Esophagus muscularis mucosa (tissue), 3 donors: Measurements from ENCODE around the gene CNTNAP2.

Experiments used
- CTCF ChIP-seq, 3 experiments: fragments of 200-600 bp in 2 of 3; fragments of 450-650 bp in 1 of 3; sonication (generic) in 2 of 3; IDR thresholded peaks; one replicate each; pipeline ENCODE4 v1.5.1; 2017 to 2019; ENCODE audit warnings: antibody characterized with exemption in 3 of 3, mild to moderate bottlenecking in 2 of 3, moderate library complexity in 1 of 3
- POLR2A ChIP-seq: fragments of 450-650 bp; IDR thresholded peaks from one replicate; pipeline ENCODE4 v1.6.1; 2017; ENCODE audit warnings: antibody characterized with exemption, moderate library complexity, mild to moderate bottlenecking, low read depth

GRCh38 chr7:147984265-147984664 lies 1867.7 kb downstream of the CNTNAP2 start:
- no peak for TF ChIP-seq POLR2A
- TF ChIP-seq CTCF (IDR thresholded peaks at IDR 0.05): no peak
